Activated T-cell treated with anti-CD3 and anti-CD28 coated beads, Interleukin-2, amount 50 U/mL, for 24 hours (primary cell): Measurements from ENCODE around the gene MFF.

Experiments
- DNase-seq: peaks from one replicate; pipeline ENCODE4 v3.0.0-alpha.2; 2020
- H3K27ac Mint-ChIP-seq: 2 replicates; pipeline ENCODE4 v1.8.0; 2020; ENCODE audit warnings: mild to moderate bottlenecking, mixed read lengths
- H3K27me3 Mint-ChIP-seq: 2 replicates; pipeline ENCODE4 v1.8.0; 2020; ENCODE audit warnings: mixed read lengths
- H3K36me3 Mint-ChIP-seq: 2 replicates; pipeline ENCODE4 v1.8.0; 2020; ENCODE audit warnings: low read depth, mixed read lengths
- H3K4me1 Mint-ChIP-seq: 2 replicates; pipeline ENCODE4 v1.8.0; 2020; ENCODE audit warnings: low read depth, mixed read lengths
- H3K4me3 Mint-ChIP-seq: 2 replicates; pipeline ENCODE4 v1.8.0; 2020; ENCODE audit warnings: mild to moderate bottlenecking, moderate library complexity, mixed read lengths
- H3K9me3 Mint-ChIP-seq: 2 replicates; pipeline ENCODE4 v1.8.0; 2020; ENCODE audit warnings: mixed read lengths

The MFF gene

GRCh38 chr2:227324995-227325838 is at the start of gene MFF:
TSS of gene MFF (plus strand) at chr2:227325251. CDS start at chr2:227330666, 5,415 bp downstream.
- peak within 1 kb of the TSS; percentile 92 for H3K27ac Mint-ChIP-seq
- H3K4me3 Mint-ChIP-seq, result peak within 1 kb of the TSS; percentile 92
- H3K27me3 Mint-ChIP-seq, result no peaks in the 10 kb centered on the region
- peak; percentile 94 for DNase-seq
- H3K4me1 Mint-ChIP-seq, result peaks cover 43% of the 10 kb centered on the region
- H3K9me3 Mint-ChIP-seq, result no peaks in the 10 kb centered on the region
- H3K36me3 Mint-ChIP-seq, result peaks cover 31% of the 10 kb centered on the region

GRCh38 chr2:227280895-227281294 is 44.2 kb upstream of the MFF start:
- Mint-ChIP-seq H3K36me3 (no peaks in the 10 kb centered on the region), H3K4me3 (no peak overlapping the region), H3K4me1 (no peaks in the 10 kb centered on the region), H3K27me3 (no peaks in the 10 kb centered on the region), H3K9me3 (no peaks in the 10 kb centered on the region), H3K27ac (no peak overlapping the region)
- DNase-seq, result no peak

GRCh38 chr2:227285741-227286236 is 39.3 kb upstream of the MFF start:
- no peak for DNase-seq
- Mint-ChIP-seq H3K4me3 (no peak overlapping the region), H3K4me1 (no peaks in the 10 kb centered on the region), H3K27me3 (no peaks in the 10 kb centered on the region), H3K27ac (no peak overlapping the region), H3K36me3 (no peaks in the 10 kb centered on the region), H3K9me3 (no peaks in the 10 kb centered on the region)

DNA sequence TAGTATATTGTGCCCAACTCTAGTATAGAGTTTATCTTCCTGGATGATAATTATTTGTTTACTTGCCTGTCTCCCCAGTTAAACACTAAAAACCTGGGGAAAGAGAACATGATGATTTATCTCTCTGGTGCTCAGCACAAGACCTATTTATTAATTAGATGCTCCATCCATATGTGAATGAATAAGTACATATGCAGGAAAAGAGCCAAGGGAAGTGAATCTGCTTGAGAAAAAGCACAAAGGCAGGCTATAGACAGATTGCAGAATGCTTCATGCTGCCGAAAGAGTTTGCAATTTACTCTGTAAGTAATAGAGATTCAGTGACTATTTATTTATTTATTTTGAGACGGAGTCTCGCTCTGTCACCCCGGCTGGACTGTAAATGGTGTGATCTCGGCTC is 37.3 kb upstream of the MFF start:
- Mint-ChIP-seq H3K4me3 (no peak overlapping the region), H3K36me3 (no peaks in the 10 kb centered on the region)

GRCh38 chr2:227292314-227292713 is 32.7 kb upstream of the MFF start:
- Mint-ChIP-seq H3K9me3 (no peaks in the 10 kb centered on the region), H3K27me3 (no peaks in the 10 kb centered on the region), H3K4me3 (no peak overlapping the region), H3K36me3 (no peaks in the 10 kb centered on the region), H3K4me1 (no peaks in the 10 kb centered on the region), H3K27ac (no peak overlapping the region)
- DNase-seq, result no peak

More for the DNA sequence above, 37.3 kb upstream of the MFF start:
- Mint-ChIP-seq H3K4me1 (no peaks in the 10 kb centered on the region), H3K9me3 (no peaks in the 10 kb centered on the region), H3K27ac (no peak overlapping the region), H3K27me3 (no peaks in the 10 kb centered on the region)
- DNase-seq, result no peak

GRCh38 chr2:227293531-227293930 is 31.5 kb upstream of the MFF start:
- H3K4me1 Mint-ChIP-seq, result no peaks in the 10 kb centered on the region
- DNase-seq, result no peak
- H3K9me3 Mint-ChIP-seq, result no peaks in the 10 kb centered on the region

GRCh38 chr2:227295806-227296205 is 29.2 kb upstream of the MFF start:
- Mint-ChIP-seq H3K4me3 (no peak overlapping the region), H3K27me3 (no peaks in the 10 kb centered on the region), H3K36me3 (no peaks in the 10 kb centered on the region), H3K9me3 (no peaks in the 10 kb centered on the region), H3K27ac (no peak overlapping the region), H3K4me1 (no peaks in the 10 kb centered on the region)
- no peak for DNase-seq

More at GRCh38 chr2:227293531-227293930, 31.5 kb upstream of the MFF start:
- Mint-ChIP-seq H3K36me3 (no peaks in the 10 kb centered on the region), H3K27me3 (no peaks in the 10 kb centered on the region), H3K27ac (no peak overlapping the region), H3K4me3 (no peak overlapping the region)

- H3K9me3 Mint-ChIP-seq, result no peaks in the 10 kb centered on the region
- H3K36me3 Mint-ChIP-seq, result no peaks in the 10 kb centered on the region
- no peak overlapping the region for H3K4me3 Mint-ChIP-seq
- no peak for DNase-seq
- no peaks in the 10 kb centered on the region for H3K27me3 Mint-ChIP-seq
- no peak overlapping the region for H3K27ac Mint-ChIP-seq
- H3K4me1 Mint-ChIP-seq, result no peaks in the 10 kb centered on the region
Observed at GRCh38 chr2:227296671-227297405, 28.2 kb upstream of the MFF start.

DNA sequence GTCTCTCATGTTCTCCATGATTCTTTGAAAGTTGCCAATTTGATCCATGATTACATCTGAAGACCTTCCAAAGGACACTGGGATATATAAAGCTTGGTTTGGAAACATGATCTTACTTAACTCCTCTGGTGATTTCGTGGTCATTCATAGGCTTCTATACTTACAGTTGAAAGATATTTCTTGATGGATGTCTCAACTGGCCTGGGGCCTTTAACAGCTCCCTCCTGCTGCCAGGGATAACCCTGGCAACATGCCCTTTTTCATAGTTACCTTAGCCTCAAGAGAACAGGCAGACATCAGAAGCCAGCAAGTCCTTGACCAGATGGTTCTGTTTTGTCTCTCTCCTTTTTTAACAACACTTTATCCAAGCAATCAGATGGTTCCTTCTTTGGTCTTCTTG is 23.5 kb upstream of the MFF start:
- H3K27me3 Mint-ChIP-seq, result no peaks in the 10 kb centered on the region
- no peak for DNase-seq
- no peaks in the 10 kb centered on the region for H3K4me1 Mint-ChIP-seq
- H3K27ac Mint-ChIP-seq, result no peak overlapping the region
- H3K36me3 Mint-ChIP-seq, result no peaks in the 10 kb centered on the region
- H3K9me3 Mint-ChIP-seq, result no peaks in the 10 kb centered on the region
- H3K4me3 Mint-ChIP-seq, result no peak overlapping the region

DNA sequence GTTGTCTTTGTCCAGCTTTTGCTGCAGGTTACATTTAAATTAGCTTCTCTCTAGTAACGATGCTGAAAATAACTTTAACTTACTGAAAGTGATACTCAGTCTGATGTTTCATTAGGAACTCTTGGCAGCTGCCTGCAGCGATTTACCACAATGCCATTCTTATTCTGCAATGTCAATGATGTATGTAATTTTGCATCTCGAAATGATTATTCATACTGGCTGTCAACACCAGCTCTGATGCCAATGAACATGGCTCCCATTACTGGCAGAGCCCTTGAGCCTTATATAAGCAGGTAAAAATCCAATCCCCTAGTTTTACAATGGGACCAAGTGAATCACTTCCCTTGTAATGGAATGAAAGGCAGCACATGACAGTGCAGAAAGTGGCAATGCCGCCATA is 16.3 kb upstream of the MFF start:
- no peak for DNase-seq
- Mint-ChIP-seq H3K36me3 (no peaks in the 10 kb centered on the region), H3K27me3 (no peaks in the 10 kb centered on the region), H3K9me3 (no peaks in the 10 kb centered on the region), H3K4me1 (no peaks in the 10 kb centered on the region), H3K27ac (no peak overlapping the region), H3K4me3 (no peak overlapping the region)

- Mint-ChIP-seq H3K27me3 (no peaks in the 10 kb centered on the region), H3K4me3 (no peak overlapping the region)
Observed at GRCh38 chr2:227310756-227311110, 14.3 kb upstream of the MFF start.

DNA sequence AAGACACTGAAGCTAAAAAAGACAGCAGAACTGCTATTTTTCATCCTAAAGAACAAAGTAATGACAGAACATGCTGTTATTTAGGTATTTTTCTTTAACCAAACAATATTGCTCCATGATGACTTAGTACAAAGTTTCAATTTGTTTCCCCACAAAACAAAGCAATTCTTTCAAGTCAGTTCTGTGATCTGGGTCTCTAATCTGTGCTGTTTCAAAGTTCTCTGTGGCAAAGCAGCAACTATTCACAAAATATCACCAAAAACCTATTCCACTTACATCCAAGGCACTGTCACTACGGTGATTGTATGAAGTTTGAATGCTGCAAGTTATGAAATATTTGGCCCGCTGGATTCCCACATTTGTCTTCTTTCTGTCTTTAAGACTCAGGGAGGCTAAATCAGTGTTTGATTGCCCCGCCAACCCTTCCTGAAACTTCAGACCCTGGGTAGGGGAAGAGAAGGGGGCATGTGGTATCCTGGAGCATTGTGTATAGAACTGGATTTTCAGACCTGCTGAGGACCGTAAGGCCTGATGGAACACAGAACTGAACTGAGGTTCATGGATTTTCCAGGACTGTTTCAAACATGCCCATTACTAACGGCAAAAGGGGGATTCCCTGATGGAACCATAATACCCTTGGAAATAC is 13.1 kb upstream of the MFF start:
- no peak overlapping the region for H3K4me3 Mint-ChIP-seq
- no peaks in the 10 kb centered on the region for H3K4me1 Mint-ChIP-seq

More at GRCh38 chr2:227310756-227311110, 14.3 kb upstream of the MFF start:
- Mint-ChIP-seq H3K36me3 (no peaks in the 10 kb centered on the region), H3K4me1 (no peaks in the 10 kb centered on the region), H3K9me3 (no peaks in the 10 kb centered on the region), H3K27ac (no peak overlapping the region)
- no peak for DNase-seq

GRCh38 chr2:227312579-227312978 is 12.5 kb upstream of the MFF start:
- no peak overlapping the region for H3K4me3 Mint-ChIP-seq
- H3K27me3 Mint-ChIP-seq, result no peaks in the 10 kb centered on the region
- no peaks in the 10 kb centered on the region for H3K36me3 Mint-ChIP-seq
- DNase-seq, result no peak
- H3K27ac Mint-ChIP-seq, result no peak overlapping the region
- no peaks in the 10 kb centered on the region for H3K4me1 Mint-ChIP-seq
- H3K9me3 Mint-ChIP-seq, result no peaks in the 10 kb centered on the region

More for the DNA sequence above, 13.1 kb upstream of the MFF start:
- no peaks in the 10 kb centered on the region for H3K36me3 Mint-ChIP-seq
- H3K9me3 Mint-ChIP-seq, result no peaks in the 10 kb centered on the region
- no peaks in the 10 kb centered on the region for H3K27me3 Mint-ChIP-seq
- no peak overlapping the region for H3K27ac Mint-ChIP-seq
- no peak for DNase-seq

GRCh38 chr2:227313310-227313709 is 11.7 kb upstream of the MFF start:
- Mint-ChIP-seq H3K27ac (no peak overlapping the region), H3K9me3 (no peaks in the 10 kb centered on the region), H3K27me3 (no peaks in the 10 kb centered on the region), H3K4me1 (no peaks in the 10 kb centered on the region), H3K4me3 (no peak overlapping the region), H3K36me3 (no peaks in the 10 kb centered on the region)
- DNase-seq, result no peak
